Heart left ventricle (tissue), 13 donors: ENCODE results near the gene RBM23.

Experiments used
- CTCF ChIP-seq, 12 donors: fragments of 200-600 bp; sonication (generic) in 4 of 12; IDR thresholded peaks; one replicate each; pipeline versions ENCODE4 v1.5.0 to v1.8.0; 2018 to 2022; ENCODE audit warnings: antibody characterized with exemption in 12 of 12, mild to moderate bottlenecking in 5 of 12
- POLR2A ChIP-seq, 2 donors: fragments of 450-650 bp; IDR thresholded peaks; one replicate each; pipeline ENCODE4 v1.6.1; 2017; ENCODE audit warnings: antibody characterized with exemption in 2 of 2, mild to moderate bottlenecking in 2 of 2, moderate library complexity in 2 of 2
- donor health status: ischemic (EF 13 %, LVEDD 7.1; RV severe dilation, severe dysfunction).
- donor health status: DM: no; HTN: yes; CAD: no.
- donor health status: DM: no; HTN: no; CAD: no.
- donor health status: ischemic (EF 25% LVEDD 6.9; RV normal size, moderate dysfunction).
- donor health status: ischemic (EF 25% LVEDD 5.7; RV mildly dilated, moderate dysfunction).
- donor health status: ischemic (EF 35%, LVEDD 5.7; RV mildly dilated, moderate dysfunction).
- donor health status: nonischemic (EF 11% LVEDD 7.7; RV severe dilation, severe dysfunction).
- donor health status: DM: yes; HTN: yes; CAD: no.
- donor health status: PGD.
- donor health status: ischemic (EF 29% LVEDD 5.4; RV normal size, mild dysfunction).
- donor health status: nonischemic (EF 23%, LVEDD 6.1; RV moderate dilation, normal function).

GRCh38 chr14:22845821-22846625 is 72.9 kb downstream of the RBM23 start:
- TF ChIP-seq CTCF (IDR thresholded peaks at IDR 0.05) (no peak), POLR2A (IDR thresholded peaks at IDR 0.05) (no peak)
